GM19351 (cell line): ENCODE data around the gene LRP8.

Experiments used
- ATAC-seq: cut with Tn5 transposase; IDR thresholded peaks from one replicate; pipeline ENCODE4 v1.9.1; 2021; ENCODE audit warnings: mild to moderate bottlenecking, moderate library complexity; ENCODE audit not compliant: unreplicated experiment

LRP8 gene

DNA sequence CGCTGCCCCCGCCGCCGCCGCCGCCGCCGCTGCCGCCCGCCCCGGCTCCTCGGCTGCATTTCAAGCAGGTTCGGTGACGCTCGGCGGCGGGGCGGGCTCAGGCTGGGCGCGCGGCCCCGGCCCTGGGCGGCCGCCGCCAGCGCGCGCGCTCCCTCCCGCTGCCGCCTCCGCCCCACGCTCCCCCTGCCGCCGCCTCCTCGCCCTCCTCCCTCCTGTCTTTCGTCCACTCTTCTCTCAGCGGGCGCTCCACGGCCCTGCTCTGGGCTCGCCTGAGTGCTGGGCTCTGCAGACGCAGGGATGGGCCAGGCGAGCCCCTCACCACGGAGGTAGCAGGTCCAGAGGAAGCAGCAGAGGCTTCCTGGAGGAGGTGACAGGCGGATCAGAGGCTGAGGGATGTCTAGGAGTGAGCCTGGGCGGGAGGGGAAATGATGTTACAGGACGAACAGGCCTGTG, at the start of gene LRP8:
TSS of gene LRP8 (minus strand) at position 62 of the 453 bp plus-strand sequence. CDS start 158 bp downstream, outside the sequence.
- peak; percentile 50 for ATAC-seq

- no peak for ATAC-seq
Measured at GRCh38 chr1:53377438-53377841, 49.6 kb upstream of the LRP8 start.

GRCh38 chr1:53376742-53377437, 49.0 kb upstream of the LRP8 start:
- no peak for ATAC-seq

GRCh38 chr1:53376041-53376461, 48.2 kb upstream of the LRP8 start:
- no peak for ATAC-seq

DNA sequence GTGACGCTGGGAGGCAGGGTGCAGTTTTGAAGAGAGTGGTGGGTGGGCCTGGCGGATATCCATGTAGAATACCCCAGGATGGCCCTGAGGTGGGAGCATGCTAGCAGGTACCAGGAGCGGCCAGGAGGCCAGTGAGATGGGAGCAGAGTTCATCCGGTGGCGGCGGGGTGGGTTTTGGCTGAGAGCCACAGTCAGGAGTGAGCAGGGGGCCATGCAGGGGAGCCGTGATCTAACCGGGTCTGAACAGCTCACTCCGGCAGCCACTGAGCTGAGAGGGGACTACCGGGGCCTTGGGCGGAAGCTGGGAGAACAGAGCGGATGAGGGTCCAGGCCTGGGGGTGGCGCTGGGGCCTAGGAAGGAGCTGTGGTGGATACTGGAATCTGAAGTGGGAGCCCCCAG, 47.6 kb upstream of the LRP8 start:
- no peak for ATAC-seq

DNA sequence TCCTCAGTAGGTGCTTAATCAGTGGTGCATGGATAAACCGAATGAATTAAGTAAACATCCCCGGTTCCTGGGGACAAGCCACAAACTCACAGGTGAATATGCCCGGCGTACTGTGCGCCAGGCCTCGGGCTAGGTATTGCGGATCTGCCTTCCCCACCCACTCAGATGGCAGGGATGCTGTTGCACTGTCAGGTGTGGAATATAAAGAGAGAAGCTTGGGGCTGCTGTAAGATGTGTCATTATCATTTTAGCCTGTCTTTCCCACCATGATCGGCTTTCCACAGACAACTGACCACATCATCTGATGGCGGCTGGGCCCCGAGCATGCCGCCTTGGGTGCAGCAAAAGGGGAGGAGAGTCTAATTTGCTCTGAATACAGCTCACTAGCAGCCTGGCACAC, 45.4 kb upstream of the LRP8 start:
- no peak for ATAC-seq

DNA sequence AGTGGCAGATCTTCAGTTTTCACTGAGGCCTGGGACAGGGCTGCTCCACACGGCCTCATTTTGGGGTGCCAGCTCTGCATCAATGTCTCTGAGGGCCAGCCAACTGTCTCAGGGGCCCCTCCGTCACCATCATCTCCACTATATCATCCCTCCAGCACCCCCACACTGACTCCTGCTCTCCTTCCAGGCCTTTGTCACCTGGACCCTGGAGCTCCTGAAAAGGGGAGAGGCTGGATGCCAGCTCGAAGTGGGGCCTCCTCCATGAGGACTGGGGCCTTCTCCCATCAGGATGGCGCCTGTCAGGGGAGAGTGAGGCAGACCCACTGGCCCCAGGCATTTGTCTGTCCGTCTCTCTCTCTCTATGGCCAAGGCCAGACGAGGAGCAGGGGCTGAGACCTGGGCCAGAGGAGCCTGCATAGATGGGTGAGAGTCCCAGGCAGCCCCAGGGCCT, 44.7 kb upstream of the LRP8 start:
- no peak for ATAC-seq

GRCh38 chr1:53371851-53372250, 44.0 kb upstream of the LRP8 start:
- ATAC-seq, result no peak

DNA sequence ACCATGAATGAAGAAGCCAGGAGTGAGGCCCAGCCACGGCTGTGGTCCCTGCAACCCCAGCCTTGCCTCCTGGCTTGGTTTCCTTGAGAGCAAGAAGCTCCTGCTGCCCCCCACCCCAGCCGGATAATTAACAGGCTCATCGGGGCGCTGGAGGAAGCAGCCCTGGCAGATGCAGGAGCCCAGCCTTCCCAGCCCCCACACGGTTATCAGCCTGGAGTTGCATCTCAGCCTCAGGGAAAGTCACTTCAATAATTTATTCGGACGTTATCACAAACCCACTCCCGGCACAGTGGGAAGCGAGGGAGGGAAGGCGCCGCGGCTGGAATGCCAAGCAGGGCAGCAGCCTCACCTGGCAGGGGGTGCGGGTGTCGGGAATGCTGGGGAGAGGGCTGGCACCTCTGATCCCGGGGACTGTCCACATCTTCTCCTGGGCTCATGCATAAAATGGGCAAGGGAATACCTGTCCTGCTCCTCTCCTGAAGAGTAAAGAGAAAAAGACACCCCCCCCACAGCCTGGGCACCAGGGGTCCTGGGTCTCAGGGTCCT, 43.3 kb upstream of the LRP8 start:
- ATAC-seq, result no peak

DNA sequence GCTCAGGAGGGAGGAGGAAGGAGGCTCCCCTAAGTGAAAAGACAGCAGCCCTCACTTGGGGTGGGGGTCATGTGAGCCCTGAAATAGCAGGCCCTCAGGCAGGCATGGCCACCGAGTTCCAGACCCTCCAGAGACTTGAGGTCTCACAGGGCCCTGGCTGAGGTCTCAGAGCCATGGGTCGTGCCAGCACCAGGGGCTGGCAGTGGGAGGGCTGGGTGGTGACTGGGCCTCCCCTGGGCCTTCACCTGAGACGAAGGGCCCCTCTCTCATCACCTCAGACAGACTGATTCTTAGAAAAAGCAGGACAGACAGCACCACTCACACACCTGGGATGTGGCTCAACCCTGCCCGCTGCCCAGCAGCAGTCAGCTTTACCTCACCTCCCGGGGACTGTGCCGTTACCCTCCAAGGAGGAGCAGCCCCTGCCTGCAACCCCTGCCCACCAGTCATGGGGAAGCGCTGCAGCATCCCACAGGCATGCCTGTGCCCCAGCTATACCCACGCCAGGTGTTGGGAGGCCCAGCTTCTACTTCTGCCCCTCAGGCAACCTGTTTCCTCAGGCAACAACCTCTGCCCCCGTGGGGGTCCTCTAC, 42.6 kb upstream of the LRP8 start:
- no peak for ATAC-seq

DNA sequence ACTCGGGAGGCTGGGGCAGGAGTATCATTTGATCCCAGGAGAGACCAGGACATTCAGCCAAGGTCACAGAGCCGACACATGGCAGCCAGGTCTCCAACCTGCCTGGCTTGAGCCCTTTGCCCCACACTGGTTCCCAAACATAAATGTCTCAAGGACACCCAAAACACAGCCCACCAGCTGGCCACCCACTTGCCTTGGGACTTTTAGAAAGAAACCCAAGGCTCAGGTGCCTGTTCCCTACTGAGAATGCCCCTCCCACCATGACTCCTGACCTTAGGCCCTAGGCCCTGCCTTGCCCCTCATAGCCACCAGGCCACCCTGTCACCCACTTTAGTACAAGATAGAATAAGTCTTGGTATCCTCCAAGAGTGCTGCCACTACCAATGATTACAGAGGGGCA, 41.9 kb upstream of the LRP8 start:
- ATAC-seq, result no peak

DNA sequence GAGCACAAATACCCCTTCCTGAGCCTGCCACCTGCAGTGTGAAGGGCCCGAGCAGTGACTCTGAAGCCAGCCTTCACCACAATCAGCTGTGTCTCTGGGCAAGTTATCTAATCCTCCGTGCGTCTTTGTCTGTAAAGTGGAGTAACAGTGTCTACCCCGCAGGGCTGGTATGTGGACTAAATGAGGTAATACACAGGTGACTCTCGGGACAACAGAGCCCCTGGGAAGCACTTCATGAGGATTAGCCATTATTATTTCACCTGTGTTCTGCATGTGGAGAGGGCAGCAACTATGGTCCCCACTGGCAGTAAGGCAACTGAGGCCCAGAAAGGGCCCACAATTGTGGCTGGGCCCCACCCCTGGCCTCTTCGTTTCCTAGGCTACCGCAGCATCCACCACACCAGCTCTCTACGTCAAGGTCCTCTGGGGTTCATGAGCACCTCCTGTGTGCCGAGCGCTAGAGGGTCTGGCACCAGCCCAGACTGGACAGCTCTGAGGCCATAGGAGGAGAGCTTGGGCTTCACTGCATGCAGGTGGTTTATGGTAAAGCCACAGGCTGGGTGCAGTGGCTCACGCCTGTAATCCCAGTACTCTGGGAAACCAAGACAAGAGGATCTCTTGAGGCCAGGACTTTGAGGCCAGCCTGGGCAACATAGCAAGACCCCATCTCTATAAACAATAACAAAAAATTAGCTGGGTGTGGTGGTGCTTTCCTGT, 41.3 kb upstream of the LRP8 start:
- no peak for ATAC-seq

DNA sequence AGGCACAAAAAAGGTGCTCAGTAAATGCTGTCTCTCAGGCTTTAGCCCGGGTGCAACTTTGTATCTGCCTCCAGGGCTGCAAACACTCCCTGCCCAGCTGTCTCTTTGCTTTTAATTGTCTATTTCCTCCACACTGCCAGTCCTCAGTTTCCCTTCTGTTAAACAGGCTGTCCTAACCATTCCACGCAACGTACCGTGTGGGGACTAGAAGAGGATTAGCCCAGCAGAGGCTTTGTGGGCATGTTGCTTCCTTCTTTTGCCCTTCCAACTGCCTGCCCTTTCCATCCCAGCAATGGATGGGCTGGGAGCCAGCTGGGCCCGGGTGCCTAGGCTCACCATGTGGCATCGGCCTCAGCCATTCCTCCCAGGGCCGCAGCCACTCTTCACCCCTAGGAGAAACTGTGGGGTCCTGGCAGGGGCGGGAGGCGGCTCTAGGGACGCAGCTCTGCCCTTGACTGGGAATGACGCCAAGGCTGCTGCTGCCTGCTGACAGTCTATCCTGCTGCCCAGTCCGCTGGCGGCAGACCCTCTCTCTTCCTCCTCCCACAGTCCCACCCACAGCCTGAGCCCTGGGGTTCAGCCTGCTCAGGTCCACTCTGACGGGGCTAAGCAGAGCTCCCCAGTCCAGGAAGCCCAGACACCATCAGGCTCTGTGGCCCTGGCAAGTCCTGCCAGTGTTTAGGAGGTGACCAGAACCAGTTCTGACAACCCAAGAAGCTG, 40.6 kb upstream of the LRP8 start:
- ATAC-seq, result no peak

DNA sequence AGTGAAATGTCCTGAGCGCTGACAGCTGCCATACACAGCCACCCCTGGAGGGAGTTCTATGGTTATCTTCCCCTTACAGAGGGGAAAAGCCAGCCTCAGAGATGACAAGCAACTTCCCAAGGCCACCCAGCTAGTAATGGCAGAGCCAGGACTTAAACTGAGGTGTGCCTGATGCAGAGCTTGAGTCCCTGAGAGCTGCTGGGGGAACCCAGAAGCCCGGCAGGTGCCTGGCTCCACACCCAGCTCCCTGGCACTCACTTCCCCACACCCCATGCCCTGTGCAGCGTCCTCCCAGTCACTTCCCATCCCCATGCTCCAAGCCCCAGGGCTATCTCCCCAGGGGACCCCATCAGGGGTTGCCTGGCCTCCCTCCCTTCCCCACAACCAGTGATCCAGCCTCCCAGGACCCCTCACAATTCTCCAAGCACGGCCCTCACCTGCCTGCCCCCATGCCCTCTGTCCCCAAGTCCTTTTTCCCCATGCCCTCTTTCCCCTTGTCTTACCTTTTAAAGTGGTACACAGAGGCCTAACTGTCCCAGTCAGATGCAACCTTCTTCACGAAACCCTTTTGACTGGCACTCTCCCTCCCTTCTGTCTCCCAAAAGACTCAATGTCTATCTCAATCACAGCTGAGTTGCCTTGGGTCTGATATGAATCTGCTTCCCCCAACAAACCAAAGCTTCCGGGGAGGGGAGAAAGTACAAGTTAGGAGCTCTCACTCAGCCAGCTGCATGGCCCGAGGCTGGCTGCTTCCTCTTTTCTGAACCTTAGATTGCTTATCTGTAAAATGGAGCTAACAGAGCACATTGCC, 39.8 kb upstream of the LRP8 start:
- peak; percentile 97 for ATAC-seq

GRCh38 chr1:53366901-53367502, 39.1 kb upstream of the LRP8 start:
- ATAC-seq, result no peak

DNA sequence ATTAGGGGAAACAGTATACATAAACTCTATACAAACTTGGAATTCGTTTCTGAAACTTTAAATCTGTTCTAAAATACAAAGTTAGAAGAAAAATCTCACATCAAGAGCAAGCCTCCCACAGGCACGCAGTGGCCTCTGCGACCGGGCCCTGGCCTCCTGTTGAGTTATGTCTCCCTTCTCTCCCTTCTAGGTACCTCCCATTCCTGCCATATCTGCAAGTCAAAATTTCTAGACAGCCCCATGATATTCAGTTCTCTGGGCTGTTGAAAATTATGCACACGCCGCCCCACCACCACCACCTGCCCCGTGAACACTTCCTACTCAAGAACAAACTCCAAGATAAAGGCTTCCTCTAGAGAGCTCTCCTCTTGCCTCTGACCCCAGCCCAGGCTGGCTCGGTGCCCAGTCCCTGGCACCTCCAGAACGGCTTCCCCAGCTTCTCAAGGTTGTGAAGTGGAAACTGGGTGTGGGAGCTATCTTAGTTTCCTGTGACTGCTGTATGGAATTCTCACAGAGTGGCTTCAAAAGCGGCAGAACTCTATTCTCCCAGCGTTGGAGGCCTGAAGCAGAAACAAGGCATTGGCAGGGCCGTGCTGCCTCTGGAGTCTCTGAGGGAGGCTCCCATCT, 37.7 kb upstream of the LRP8 start:
- no peak for ATAC-seq

- no peak for ATAC-seq
Measured at GRCh38 chr1:53362851-53363642, 35.2 kb upstream of the LRP8 start.

GRCh38 chr1:53362270-53362669, 34.4 kb upstream of the LRP8 start:
- no peak for ATAC-seq
